Activated T-cell treated with anti-CD3 and anti-CD28 coated beads for 1 hour (primary cell): Measurements from ENCODE around the gene CFAP90.

ENCODE experiments used
- DNase-seq: peaks from one replicate; pipeline ENCODE4 v3.0.0-alpha.2; 2020; ENCODE audit warnings: low read depth

Gene CFAP90

DNA sequence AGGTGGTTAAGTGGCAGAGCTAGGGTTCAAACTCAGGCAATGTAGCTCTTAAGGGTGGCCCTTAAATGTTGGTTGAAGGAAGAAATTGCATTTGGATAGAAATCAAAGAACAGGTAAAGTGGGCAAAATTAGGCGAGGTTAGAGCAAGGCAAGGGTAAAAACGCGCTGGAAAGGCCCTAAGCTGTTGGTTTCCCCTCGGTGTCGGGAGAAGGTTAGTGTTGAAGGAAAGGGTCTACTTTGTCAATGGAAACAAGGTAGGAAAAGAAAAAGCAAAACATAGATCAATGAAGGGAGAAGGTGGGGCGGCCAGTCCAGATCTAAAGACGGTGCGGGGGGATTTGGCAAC, 17.5 kb upstream of the CFAP90 start:
- DNase-seq: no peak

DNA sequence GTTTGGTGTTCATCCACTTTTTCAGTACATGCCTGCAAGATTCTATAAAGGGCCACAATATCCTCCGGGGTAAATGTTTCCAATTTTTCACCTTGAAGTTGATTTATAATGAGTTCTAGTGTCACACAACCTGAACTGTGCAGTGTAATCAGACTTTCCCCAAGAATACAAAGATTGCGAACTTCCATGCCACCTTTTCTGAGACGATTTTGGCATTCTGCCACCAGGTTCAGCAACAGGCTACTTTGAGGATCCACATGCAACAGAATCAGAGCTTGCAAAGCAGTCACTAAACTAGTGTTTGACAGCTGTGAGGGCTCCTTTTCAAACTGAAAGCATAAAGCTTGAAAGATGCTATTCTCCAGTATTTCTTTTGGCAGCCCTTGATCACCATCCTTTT, 16.3 kb upstream of the CFAP90 start:
- DNase-seq: no peak

DNA sequence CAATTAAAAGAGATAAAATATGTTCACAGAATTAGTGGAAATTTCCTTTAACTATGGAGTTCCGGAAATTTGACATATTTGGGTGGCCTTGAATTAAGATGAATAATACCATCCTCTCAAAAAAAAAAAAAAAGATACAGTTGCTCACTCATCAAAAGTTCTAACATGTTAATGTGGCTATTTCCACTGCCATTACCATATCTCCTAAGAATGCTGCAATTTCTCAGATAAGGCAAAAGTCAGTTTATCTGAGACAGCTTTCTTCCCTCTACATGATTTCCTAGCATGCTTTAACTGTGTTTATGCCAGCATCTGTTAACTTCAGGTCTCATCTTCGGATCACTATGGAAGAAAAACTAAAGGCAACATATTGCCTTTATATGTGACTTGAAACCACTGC, 15.3 kb upstream of the CFAP90 start:
- DNase-seq: no peak

DNA sequence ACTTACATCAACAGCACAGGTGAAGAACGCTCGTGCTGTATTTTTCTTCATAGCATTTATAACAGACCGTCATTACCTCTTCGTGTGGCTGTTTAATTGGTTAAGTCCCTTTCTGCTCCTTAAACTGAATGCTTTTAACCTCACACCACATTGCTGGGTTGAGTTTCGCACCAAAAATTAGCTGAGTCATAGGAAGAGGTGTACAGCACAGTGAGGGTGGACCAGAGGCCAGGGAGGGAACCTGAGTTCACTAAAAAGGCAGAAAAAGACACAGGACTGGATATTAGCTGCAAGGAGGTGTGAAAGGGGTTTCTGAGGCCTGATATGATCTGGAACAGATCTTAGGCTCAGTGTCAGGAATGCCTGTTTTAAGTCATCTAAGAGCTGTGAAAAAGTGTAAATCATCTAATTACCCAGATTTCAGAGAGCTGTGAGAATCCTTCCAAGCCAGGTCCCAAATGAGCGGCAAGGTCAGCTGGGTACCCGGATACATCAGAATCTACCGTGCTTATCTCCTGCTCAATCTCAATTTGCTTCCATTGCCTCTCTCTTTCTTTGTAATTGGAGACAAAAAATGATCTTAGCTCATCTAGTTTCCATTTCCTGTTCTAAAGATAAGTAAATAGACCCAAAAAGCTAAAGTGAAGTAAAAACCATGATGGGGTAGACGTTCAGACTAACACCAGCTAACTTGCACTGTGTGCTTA, 7.1 kb upstream of the CFAP90 start:
- no peak for DNase-seq

DNA sequence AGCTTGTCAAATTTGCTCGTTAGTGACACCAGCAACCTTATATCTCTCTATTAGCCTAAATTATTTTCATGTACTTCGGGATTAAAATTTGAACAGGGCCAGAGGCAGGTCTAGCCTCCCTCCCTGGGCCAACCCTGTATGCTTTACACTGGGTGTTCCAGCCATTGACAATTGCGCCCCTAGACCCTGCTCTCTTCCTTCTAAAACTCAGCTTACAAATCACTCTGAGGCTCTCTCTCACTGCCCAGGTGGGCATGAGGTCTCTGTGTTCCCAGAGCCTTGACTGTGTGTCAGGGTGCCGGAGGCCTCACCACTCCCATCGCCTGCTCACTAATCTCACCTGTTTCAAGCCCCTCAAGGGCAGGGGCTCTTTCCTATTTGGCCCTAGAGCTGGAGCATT, 6.4 kb upstream of the CFAP90 start:
- no peak for DNase-seq

DNA sequence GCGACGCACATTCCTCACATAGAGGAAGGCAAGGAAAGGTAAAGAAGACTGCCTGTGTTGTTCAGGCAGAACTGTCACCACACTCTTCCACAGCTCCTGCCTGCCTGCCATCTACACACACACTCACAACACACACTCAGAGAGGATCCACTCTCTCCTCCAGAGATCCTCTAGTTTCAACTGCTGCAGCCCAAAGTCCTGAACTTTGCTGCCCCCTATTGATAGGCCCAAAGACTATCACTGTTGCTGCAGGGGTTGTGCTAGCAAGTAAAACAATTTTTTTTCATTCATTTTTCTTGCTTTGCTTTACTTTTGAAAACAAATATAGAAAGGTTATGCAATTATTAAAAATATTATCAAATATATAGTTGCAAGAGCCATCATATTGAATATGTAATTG, 5.9 kb upstream of the CFAP90 start:
- no peak for DNase-seq

DNA sequence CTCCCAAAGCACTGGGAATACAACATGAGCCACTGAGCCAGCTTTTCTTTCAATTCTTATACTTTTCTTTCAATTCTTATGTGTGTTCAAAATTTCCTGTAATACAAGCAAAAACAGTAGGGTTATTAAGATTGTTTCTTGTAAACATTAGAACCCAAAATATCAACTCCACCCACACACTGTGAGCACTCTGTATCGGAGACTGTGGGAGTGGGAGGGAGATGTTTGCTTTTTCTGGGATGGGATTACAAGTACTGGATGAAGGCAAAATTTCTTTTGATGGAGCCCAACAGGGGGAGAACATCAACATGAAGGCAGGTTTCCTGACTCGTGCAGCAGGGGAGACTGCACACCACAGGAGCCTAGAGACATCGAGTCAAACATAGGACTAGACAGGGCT, 4.7 kb upstream of the CFAP90 start:
- no peak for DNase-seq

DNA sequence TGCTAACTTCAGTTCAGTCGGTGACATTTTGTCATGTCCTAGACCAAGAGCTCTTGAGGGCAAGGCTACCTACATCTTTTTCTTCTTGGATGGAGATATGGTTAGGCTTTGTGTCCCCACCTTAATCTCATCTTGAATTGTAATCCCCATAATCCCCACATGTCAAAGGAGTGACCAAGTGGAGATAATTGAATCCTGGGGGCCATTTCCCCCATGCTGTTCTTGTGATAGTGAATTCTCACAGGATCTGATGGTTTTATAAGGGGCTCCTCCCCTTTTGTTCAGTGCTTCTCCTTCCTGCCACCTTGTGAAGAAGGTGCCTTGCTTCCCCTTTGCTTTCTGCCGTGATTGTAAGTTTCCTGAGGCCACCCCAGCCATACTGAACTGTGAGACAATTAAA, 2.1 kb upstream of the CFAP90 start:
- no peak for DNase-seq

DNA sequence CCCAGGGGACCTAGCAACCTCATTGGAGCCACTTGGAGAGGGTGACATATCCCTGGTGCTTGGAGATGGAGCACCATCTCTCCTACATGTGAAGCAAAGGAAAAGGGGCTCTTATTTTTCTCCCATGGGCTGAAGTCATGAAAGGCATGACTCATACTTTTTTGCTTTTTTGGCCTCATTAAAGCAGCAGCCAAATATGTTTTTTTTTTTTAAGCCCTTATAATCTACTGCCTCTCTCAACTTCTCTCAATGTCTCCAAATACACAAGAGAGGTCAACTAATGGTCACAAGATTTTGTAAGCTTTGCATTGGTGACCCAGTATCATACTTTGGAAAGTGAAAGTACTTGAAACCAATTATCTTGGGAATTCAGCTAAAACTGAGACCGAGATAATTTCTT, 1.6 kb upstream of the CFAP90 start:
- no peak for DNase-seq

DNA sequence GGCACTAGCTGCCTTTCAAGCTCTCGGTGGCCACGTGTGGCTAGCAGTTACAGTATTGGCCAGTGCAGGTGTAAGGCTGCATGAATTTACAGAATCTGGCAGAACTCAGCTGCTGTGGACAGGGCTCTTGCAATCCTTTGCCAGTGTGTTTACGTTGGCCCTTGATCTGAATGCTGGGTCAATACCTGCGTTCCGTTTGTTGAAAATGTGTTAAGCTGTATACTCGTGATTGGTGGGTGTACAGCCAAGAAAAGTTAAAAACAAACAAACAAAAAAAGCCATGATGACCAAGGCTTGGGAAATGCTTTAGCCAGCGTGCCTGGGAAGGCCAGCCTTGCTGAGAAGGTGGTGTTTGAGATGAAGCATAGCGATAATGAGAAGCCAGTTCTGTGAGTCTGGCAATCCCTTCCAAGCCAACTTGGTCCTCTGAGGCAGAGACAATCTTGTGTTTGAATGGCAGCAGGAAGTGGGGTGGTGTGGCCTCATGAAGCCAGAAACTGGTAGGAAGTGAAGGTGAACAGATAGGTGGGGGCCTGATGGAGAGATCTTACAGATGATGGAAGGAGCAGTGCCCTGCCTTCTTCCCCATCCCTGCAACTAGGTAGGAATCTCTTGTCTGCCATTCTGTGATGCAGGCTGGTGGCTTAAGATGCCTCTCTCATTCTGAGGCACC, 820 bp upstream of the CFAP90 start:
- no peak for DNase-seq

DNA sequence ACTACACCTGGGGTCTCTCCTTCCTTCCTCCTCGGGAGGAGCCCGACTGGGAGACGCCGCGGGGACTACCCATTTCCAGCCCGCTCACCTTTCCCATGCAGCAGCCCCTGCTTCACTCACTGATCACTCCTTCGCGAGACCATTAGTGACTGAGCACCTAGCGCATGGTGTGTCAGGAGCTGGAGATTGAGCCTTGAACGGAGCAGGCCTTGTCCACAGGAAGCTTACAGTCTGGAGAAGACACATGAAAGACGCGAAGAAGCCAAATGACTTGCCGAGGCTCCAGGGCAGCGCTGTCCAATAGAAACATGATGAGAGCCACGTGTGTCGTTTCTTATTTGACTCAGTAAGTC, 283 bp upstream of the CFAP90 start:
- no peak for DNase-seq

DNA sequence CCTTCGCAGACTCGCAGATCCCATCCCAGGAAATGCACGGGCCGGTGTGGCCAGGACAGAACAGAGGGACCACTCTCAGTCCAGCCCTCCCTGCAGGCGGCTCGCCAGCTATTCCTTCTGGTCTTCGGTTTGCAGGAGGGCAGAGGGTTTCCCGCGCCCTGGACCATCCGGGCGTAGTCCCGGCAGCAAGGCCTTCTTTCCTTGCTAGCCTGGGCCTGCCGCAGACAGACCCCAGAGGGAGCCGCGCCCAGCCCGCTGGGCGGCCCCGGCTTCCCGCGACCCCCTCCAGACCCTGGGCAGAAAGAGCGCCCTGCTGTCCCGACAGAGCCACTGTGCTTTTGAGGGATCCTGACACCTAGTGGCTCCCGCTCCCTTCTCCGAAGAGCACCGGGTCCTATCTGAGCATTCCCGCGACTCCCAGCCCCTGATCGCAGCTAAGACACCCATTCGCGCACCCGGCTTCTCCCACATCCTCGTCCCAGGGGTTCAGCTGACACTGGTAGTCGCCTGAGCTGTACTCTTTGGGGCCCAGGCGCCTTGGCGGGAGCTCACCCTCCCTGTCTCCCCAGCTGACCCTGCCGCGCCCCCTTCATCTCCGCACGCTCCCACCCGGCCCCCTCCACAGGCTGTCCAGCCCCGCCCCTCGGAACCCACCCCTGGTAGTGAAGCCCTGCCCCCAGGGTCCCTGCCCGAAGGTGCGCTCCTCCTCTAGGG, 1.1 kb downstream of the CFAP90 start:
- DNase-seq: no peak

DNA sequence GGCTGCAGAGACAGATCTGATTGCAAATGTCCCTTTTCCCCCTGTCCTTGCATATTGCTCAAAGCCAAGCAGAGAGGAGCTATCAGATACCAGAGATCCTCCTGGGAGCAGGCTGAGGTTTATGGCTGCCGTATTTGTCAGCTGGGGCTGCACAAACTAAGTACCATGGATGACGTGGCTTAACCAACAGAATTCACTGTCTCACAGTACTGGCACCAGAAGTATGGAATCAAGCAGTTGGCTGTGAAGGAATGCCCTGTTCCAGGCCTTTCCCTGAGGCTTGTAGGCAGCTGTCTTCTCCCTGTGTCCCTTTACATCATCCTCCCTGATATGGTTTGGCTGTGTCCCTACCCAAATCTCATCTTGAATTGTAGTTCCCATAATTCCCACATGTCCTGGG, 2.6 kb downstream of the CFAP90 start:
- no peak for DNase-seq

DNA sequence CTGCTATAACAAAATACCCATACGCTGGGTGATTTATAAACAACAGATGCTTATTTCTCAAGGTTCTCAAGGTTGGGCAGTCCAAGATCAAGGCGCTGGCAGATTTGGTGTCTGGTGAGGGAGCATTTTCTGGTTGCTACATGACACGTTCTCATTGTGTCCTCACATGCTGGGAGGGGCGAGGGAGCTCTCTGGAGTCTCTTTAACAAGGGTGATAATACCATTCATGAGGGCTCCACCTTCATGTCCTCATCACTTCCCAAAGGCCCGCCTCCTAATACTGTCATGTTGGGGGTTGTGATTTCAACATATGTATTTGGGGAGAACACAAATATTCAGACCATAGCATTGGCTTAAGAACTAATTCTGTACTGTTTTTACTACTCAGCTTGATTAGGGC, 4.6 kb downstream of the CFAP90 start:
- DNase-seq: no peak

DNA sequence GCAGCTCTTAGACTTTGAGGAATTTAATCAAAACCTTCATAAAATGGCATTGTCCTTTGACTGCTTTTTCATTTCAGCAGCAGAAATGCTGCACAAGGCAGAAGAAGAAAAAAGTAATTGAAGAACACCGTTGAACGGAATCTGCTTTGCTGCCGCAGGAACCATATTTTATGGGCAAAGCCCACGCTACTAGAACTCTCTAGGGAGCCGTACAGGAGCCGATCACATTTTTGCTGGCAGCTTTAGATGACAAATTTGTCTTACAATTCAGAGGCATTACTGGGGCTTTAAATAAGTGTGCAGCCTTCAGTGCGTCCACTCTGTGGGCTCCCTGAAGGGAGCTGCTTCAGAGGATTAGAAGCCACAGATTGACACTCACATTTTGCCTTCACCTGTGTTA, 5.4 kb downstream of the CFAP90 start:
- no peak for DNase-seq

DNA sequence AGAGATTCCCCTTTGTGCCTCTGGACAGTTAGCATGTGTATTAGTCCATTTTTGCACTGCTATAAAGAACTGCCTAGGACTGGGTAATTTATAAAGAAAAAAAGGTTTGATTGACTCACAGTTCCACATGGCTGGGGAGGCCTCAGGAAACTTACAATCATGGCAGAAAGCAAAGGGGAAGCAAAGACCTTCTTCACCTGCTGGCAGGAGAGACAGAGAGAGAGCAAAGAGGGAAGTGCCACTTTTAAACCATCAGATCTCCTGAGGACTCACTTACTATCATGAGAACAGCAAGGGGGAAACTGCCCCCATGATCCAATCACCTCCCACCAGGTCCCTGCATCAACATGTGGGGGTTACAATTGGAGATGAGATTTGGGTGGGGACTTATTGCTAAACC, 6.0 kb downstream of the CFAP90 start:
- no peak for DNase-seq

DNA sequence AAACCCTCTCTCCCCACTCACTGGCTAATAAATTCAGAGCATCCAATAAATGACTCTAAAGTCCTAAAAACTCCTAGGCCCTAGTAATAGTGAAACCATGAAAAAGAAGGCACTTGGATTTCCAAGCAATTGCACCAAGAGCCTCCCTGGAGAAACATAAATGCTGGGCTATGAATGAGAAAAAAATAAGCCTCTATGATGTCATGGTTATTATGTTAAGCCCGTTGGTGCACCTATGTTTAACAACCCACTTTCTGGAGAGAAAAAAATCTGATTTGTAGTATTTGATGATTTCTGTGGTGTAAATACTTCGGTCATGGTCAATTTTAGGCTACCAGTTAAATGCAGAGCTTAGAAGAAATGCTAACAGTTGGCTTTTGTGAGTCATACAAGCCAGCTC, 8.4 kb downstream of the CFAP90 start:
- DNase-seq: no peak

DNA sequence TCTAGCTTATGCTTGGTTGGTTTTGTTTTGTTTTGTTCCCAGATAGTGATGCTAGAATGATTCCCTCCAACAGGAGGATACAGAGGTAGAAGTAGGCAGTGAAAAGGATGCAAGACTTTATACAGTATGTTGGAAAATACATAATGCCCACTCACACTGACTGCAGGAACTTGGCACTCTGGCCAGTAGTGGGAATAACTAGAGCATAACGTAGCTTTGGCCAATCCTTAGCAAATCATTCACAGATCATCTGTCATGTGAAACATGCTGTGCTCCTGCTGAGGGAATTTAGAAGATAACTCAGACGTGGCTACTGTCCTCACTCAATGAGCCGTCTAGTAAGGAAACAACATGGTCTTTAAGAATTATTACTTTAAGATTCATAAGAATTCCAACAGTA, 13.5 kb downstream of the CFAP90 start:
- DNase-seq: no peak

DNA sequence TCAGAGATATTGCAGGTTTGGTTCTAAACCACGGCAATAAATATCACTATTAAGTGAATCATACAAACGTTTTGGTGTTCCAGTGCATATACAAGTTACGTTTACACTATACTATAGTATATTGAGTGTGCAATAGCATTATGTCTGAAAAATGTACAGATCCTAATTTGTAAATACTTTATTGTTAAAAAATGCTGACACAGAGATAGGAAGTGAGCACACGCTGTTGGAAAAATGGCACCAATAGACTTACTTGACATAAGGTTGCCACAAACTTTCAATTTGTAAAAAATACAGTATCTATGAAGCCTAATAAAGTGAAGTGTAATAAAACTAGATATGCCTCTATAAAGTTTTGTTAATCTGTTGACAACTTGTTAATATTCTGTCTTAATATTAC, 16.0 kb downstream of the CFAP90 start:
- no peak for DNase-seq

DNA sequence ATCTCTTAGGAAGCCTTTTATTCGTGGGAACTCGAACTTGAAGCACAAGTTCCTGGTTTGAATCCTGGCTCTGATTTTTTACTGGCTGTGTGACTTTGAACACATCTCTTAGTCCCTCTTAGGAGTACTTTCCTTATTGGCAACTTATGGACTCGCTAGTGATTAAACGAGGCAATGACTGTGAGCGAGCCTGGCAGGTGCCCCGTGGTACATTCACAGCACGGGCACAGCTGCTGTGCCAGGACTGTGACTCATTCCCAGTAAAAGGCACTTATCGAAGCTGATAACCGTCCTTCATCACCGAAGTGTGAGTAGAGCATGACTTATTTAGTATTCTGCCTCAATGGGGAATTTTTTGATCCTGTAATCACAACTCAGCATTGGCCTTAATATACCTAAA, 22.7 kb downstream of the CFAP90 start:
- DNase-seq: no peak

DNA sequence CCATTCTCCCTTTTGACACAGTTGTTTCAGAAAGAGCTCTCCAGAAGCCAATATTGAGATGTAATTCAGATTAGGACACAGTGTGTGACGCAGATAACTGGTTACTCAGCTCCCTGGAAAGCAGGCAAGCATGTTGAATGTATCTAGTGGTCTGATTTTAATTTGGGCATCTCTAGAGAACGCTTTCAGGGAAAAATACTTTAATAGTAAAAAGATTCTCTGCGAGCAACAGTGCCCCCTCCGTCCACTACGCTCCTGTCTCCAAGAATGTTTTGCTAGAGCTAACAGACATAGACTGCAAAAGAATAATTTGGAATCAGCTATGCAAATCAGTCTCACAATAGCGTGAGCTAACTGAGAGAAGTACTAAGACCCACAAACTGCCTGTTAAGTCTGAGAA, 23.3 kb downstream of the CFAP90 start:
- DNase-seq: no peak

DNA sequence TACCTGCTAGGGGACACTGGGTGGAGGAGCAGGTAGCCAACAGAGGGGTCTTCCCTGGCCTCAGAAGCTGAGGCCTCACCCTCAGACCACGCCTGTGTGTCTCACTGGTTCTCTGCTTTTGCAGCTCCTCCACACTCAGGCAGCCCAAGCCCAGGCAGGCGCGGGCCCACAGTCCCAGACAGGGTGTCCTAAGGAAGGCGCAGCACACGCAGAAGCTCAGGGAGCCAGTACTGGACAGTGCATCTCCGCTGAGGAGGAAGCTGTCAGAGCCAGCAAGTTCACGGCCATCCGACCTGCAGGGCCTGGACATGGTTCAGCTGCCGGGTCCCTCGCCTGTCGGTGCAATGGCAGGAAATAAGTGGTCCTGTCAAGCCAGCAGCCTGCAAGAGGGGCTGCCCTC, 25.3 kb downstream of the CFAP90 start:
- DNase-seq: no peak

DNA sequence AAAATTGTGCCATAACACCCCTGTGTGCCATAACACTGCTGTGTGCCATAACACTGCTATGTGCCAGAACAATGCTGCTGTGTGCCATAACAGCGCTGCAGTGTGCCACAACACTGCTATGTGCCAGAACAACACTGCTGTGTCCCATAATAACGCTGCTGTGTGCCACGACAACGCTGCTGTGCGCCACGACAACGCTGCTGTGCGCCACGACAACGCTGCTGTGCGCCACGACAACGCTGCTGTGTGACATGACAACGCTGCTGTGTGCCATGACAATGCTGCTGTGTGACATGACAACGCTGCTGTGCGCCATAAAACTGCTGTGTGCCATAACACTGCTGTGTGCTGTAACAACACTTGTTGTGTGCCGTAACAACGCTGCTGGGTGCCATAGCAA, 25.9 kb downstream of the CFAP90 start:
- no peak for DNase-seq

DNA sequence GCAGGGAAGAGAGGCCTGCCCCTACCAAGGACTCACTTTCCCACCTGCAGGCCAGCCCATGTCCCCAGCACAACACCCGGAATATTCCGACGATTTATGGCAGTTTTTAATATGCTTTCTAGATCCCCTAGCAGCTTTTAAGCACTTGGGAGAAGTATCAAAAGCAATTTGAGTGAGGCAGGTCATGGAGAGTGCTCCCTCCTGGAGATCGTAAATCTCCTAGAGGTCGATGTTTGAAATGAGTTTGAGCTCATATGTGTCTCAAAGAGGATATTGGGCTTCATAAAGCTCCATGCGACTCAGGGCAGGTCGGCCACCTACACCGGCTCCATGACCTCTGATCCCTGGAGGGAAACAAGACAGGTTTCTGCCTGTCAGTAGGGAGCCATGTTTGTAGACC, 27.3 kb downstream of the CFAP90 start:
- no peak for DNase-seq
